HEK293 (cell line): ENCODE results near the gene DNM1.

Experiments used
- PRDM10 ChIP-seq: fragments of 450-650 bp; formaldehyde crosslinking; IDR thresholded peaks from 2 replicates; pipeline ENCODE4 v1.5.1; 2016; ENCODE audit warnings: missing biosample characterization, missing genetic modification characterization
- PRDM6 ChIP-seq: fragments of 450-650 bp; formaldehyde crosslinking; IDR thresholded peaks from 2 replicates; pipeline ENCODE4 v1.5.1; 2017; ENCODE audit warnings: missing biosample characterization, missing genetic modification characterization
- RBAK ChIP-seq: fragments of 450-650 bp; formaldehyde crosslinking; IDR thresholded peaks from 2 replicates; pipeline ENCODE4 v1.5.1; 2016; ENCODE audit warnings: missing biosample characterization, missing genetic modification characterization
- SETDB1 ChIP-seq: IDR thresholded peaks from one replicate; pipeline ENCODE4 v1.6.1; 2017; ENCODE audit warnings: mild to moderate bottlenecking, low read length, moderate library complexity, mixed read lengths; ENCODE audit not compliant: insufficient read length
- TCF7L2 ChIP-seq: IDR thresholded peaks from 2 replicates; pipeline ENCODE4 v1.6.1; 2011; ENCODE audit warnings: low read depth, mild to moderate bottlenecking, inconsistent platforms, low read length, moderate library complexity, borderline replicate concordance
- ZBTB11 ChIP-seq: fragments of 450-650 bp; formaldehyde crosslinking; conservative IDR thresholded peaks from 2 replicates; pipeline ENCODE4 v1.5.1; 2016; ENCODE audit warnings: low read depth, missing biosample characterization, missing genetic modification characterization
- ZNF10 ChIP-seq: fragments of 450-650 bp; formaldehyde crosslinking; IDR thresholded peaks from 2 replicates; pipeline ENCODE4 v1.5.1; 2017; ENCODE audit warnings: missing biosample characterization, missing genetic modification characterization
- ZNF174 ChIP-seq: fragments of 450-650 bp; formaldehyde crosslinking; IDR thresholded peaks from 2 replicates; pipeline ENCODE4 v1.5.0; 2017; ENCODE audit warnings: missing biosample characterization, mild to moderate bottlenecking, missing genetic modification characterization
- TF ChIP-seq, protein P1 (sequence below): fragments of 450-650 bp; formaldehyde crosslinking; IDR thresholded peaks from 2 replicates; pipeline ENCODE4 v1.5.1; 2016; ENCODE audit warnings: missing biosample characterization, missing genetic modification characterization
- TF ChIP-seq, protein P2 (sequence below): fragments of 450-650 bp; formaldehyde crosslinking; IDR thresholded peaks from 2 replicates; pipeline ENCODE4 v1.5.1; 2017; ENCODE audit warnings: missing biosample characterization, missing genetic modification characterization

- TF ChIP-seq PRDM6 (tag by site-specific recombination) (no peak), PRDM10 (tag by site-specific recombination) (no peak), ZNF174 (no peak), SETDB1 (no peak), ZBTB11 (tag by site-specific recombination) (no peak), RBAK (tag by site-specific recombination) (no peak), TCF7L2 (no peak), ZNF10 (no peak)
- TF ChIP-seq, protein P1, sequence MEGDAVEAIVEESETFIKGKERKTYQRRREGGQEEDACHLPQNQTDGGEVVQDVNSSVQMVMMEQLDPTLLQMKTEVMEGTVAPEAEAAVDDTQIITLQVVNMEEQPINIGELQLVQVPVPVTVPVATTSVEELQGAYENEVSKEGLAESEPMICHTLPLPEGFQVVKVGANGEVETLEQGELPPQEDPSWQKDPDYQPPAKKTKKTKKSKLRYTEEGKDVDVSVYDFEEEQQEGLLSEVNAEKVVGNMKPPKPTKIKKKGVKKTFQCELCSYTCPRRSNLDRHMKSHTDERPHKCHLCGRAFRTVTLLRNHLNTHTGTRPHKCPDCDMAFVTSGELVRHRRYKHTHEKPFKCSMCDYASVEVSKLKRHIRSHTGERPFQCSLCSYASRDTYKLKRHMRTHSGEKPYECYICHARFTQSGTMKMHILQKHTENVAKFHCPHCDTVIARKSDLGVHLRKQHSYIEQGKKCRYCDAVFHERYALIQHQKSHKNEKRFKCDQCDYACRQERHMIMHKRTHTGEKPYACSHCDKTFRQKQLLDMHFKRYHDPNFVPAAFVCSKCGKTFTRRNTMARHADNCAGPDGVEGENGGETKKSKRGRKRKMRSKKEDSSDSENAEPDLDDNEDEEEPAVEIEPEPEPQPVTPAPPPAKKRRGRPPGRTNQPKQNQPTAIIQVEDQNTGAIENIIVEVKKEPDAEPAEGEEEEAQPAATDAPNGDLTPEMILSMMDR (tag by site-specific recombination) = no peak
- TF ChIP-seq, protein P2, sequence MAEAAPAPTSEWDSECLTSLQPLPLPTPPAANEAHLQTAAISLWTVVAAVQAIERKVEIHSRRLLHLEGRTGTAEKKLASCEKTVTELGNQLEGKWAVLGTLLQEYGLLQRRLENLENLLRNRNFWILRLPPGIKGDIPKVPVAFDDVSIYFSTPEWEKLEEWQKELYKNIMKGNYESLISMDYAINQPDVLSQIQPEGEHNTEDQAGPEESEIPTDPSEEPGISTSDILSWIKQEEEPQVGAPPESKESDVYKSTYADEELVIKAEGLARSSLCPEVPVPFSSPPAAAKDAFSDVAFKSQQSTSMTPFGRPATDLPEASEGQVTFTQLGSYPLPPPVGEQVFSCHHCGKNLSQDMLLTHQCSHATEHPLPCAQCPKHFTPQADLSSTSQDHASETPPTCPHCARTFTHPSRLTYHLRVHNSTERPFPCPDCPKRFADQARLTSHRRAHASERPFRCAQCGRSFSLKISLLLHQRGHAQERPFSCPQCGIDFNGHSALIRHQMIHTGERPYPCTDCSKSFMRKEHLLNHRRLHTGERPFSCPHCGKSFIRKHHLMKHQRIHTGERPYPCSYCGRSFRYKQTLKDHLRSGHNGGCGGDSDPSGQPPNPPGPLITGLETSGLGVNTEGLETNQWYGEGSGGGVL (tag by site-specific recombination) = no peak
Observed at GRCh38 chr9:128163027-128163515, 40.1 kb upstream of the DNM1 start.
